ENCODE data around the gene CADPS. TPM values are rescaled to one million over a fixed set of nuclear protein-coding genes. Genes with fewer than 3 reads are reported as not detected.

Gene CADPS
- total and polyA plus RNA-seq, 2 of the 4 experiments (the other 2 are of a cell fraction), result not detected

DNA sequence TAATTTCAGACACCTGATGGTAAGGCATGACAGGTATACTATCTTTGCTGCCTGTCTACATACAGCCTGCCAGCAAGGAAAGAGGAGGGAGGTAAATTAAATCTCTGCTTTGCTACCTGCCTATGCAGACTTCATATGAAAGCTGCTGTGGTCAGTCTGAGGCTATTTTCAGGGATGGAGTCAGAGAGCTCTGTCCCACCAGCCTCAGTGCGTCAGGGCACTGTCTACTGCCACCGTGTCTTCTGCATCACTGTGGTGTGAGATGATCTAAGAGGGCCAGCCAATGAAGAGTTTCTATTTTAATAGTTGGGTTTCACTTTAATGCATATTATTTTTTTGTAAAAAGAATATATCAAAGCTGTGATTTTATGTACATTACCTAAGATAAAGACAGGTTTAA lies 125.6 kb downstream of the CADPS start:
- WGBS, 2 experiments (ENCODE audit: extremely low coverage in 2 of 2, insufficient read length in 1 of 2), result no CpG with 5 or more reads among the region's 2 CpGs
- H4K5ac ChIP-seq (ENCODE audit: low read depth, low read length), result no peak overlapping the region
- H2AK5ac ChIP-seq (ENCODE audit: low read depth, low read length), result no peak overlapping the region
- H3K27ac ChIP-seq (ENCODE audit: insufficient read depth, low read length), result no peak overlapping the region
- H3K9ac ChIP-seq (ENCODE audit: low read depth, low read length), result no peak overlapping the region
- no peak for ATAC-seq (ENCODE audit: low read depth)
- no peak overlapping the region for H2BK5ac ChIP-seq (ENCODE audit: low read depth, low read length, poor library complexity, severe bottlenecking)
- no peak overlapping the region for H2BK15ac ChIP-seq (ENCODE audit: low read depth, low read length)
- no TSS peak for BruUV-seq (replicated peaks)
- H3K23ac ChIP-seq (ENCODE audit: low read depth, low read length), result no peak overlapping the region
- H3K79me1 ChIP-seq (ENCODE audit: low read depth in 1 of 2, low read length in 2 of 2), result no peaks in the 10 kb centered on the region
- no peaks in the 10 kb centered on the region for H4K20me1 ChIP-seq (ENCODE audit: insufficient read depth, low read length)
- H2AK9ac ChIP-seq (replicated peaks; ENCODE audit: low read depth, low read length, poor library complexity), result no peak overlapping the region
- no peaks in the 10 kb centered on the region for H3K4me1 ChIP-seq (ENCODE audit: control insufficient read depth, insufficient read depth, low read length)
- H3K9me1 ChIP-seq (ENCODE audit: insufficient read depth, low read length), result no peaks in the 10 kb centered on the region
- H3K36me3 ChIP-seq (ENCODE audit: control insufficient read depth, insufficient read depth, low read length), result no peaks in the 10 kb centered on the region
- no peak overlapping the region for H4K8ac ChIP-seq (ENCODE audit: low read depth in 2 of 2, low read length in 2 of 2)
- POLR2A ChIA-PET (ENCODE audit: unreplicated experiment), result no interaction called here
- H3K4me3 ChIP-seq (ENCODE audit: insufficient read depth, low read depth, low read length), result no peak overlapping the region
- intact Hi-C loops (cut with micrococcal nuclease) (no loop called here), in situ Hi-C loops (cut with MboI; ENCODE audit: low sequenced_read_pairs) (no loop called here), dilution Hi-C loops (cut with HindIII; ENCODE audit: low sequenced_read_pairs, unreplicated experiment) (no loop called here)
- H3K4me2 ChIP-seq (ENCODE audit: low read depth, low read length), result no peak overlapping the region
- no peak overlapping the region for H3K56ac ChIP-seq (ENCODE audit: extremely low read depth, insufficient read depth, low read length)
- DNase-seq, result no peak
- no peak overlapping the region for H3K14ac ChIP-seq (replicated peaks; ENCODE audit: low read depth, low read length)
- no peak overlapping the region for H2BK120ac ChIP-seq (ENCODE audit: low read depth, low read length)
- H3K9me3 ChIP-seq (ENCODE audit: control insufficient read depth, insufficient read depth, low read length), result no peaks in the 10 kb centered on the region
- TF ChIP-seq RFX5 (IDR thresholded peaks at IDR 0.05; ENCODE audit: low read depth, low read length), result no peak
- TF ChIP-seq, protein P1, sequence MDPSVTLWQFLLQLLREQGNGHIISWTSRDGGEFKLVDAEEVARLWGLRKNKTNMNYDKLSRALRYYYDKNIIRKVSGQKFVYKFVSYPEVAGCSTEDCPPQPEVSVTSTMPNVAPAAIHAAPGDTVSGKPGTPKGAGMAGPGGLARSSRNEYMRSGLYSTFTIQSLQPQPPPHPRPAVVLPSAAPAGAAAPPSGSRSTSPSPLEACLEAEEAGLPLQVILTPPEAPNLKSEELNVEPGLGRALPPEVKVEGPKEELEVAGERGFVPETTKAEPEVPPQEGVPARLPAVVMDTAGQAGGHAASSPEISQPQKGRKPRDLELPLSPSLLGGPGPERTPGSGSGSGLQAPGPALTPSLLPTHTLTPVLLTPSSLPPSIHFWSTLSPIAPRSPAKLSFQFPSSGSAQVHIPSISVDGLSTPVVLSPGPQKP (IDR thresholded peaks at IDR 0.05; ENCODE audit: borderline replicate concordance, low read depth, low read length), result no peak
- no peak for TF ChIP-seq FOS (IDR thresholded peaks at IDR 0.05; ENCODE audit: low read depth, low read length)
- no peak for TF ChIP-seq MXI1 (IDR thresholded peaks at IDR 0.05; ENCODE audit: borderline replicate concordance, low read depth, low read length)
- TF ChIP-seq, protein P2, sequence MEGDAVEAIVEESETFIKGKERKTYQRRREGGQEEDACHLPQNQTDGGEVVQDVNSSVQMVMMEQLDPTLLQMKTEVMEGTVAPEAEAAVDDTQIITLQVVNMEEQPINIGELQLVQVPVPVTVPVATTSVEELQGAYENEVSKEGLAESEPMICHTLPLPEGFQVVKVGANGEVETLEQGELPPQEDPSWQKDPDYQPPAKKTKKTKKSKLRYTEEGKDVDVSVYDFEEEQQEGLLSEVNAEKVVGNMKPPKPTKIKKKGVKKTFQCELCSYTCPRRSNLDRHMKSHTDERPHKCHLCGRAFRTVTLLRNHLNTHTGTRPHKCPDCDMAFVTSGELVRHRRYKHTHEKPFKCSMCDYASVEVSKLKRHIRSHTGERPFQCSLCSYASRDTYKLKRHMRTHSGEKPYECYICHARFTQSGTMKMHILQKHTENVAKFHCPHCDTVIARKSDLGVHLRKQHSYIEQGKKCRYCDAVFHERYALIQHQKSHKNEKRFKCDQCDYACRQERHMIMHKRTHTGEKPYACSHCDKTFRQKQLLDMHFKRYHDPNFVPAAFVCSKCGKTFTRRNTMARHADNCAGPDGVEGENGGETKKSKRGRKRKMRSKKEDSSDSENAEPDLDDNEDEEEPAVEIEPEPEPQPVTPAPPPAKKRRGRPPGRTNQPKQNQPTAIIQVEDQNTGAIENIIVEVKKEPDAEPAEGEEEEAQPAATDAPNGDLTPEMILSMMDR (conservative IDR thresholded peaks at IDR 0.05; ENCODE audit: low read depth, low read length), result no peak
- no peak for TF ChIP-seq MAFK (IDR thresholded peaks at IDR 0.05; ENCODE audit: low read depth, low read length)
- TF ChIP-seq CHD1 (IDR thresholded peaks at IDR 0.05; ENCODE audit: low read depth, low read length), result no peak
- TF ChIP-seq SMC3 (IDR thresholded peaks at IDR 0.05; ENCODE audit: low read depth, low read length), result no peak
- TF ChIP-seq MAZ (IDR thresholded peaks at IDR 0.05; ENCODE audit: borderline replicate concordance, low read depth, low read length), result no peak
- no peak for TF ChIP-seq BHLHE40 (IDR thresholded peaks at IDR 0.05; ENCODE audit: low read depth, low read length)
- no peak for TF ChIP-seq RCOR1 (IDR thresholded peaks at IDR 0.05; ENCODE audit: insufficient replicate concordance, low read length)
- no peak overlapping the region for H2BK20ac ChIP-seq (ENCODE audit: low read depth, low read length)
- H3K4ac ChIP-seq (ENCODE audit: low read depth, low read length), result no peak overlapping the region
- H3K27me3 ChIP-seq (ENCODE audit: control insufficient read depth, insufficient read depth, low read length), result no peaks in the 10 kb centered on the region
- H4K91ac ChIP-seq (ENCODE audit: insufficient read depth, low read depth, low read length), result no peak overlapping the region
- CTCF ChIA-PET, result no interaction called here
- H3K18ac ChIP-seq (ENCODE audit: low read depth, low read length), result no peak overlapping the region
- H2AFZ ChIP-seq (replicated peaks; ENCODE audit: low read length, poor library complexity), result no peak overlapping the region
